ENCODE results near the gene MAP3K4. TPM values are rescaled to one million over a fixed set of nuclear protein-coding genes. Genes with fewer than 3 reads are reported as not detected.

MAP3K4 gene
- polyA plus RNA-seq, 1 experiment = 12.7 TPM

DNA sequence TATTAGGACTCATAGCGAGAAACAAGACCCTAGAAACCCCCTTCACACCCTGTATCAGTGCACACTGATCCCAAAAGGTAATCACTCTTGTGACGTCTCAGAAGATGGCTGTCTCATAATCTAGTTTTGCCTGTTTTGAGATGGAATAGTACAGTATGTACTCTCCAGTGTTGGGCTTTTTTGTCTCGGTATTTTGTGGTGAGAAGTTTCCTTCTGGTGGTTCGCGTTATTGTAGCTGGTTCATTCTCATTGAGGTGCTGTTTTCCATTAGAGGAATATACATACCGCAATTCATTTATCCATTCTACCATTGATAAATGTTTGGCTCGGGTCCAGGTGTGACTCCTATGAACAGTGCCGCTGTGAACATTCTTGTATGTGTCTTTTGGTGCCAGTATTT lies 27.9 kb upstream of the MAP3K4 start:
- ChIA-PET CTCF (interaction anchor here (0.9 to 1.0 kb wide), 2 partner anchors 33 to 138 kb away, joined by 3 read pairs; no protein-coding TSS in a partner anchor), POLR2A (no interaction called here)
- no peak overlapping the region for H3K4me3 ChIP-seq (ENCODE audit: low read depth, low read length)
- peaks cover 3% of the 10 kb centered on the region for H3K27me3 ChIP-seq (ENCODE audit: control insufficient read depth, insufficient read depth, low read length)
- TF ChIP-seq, protein P1, sequence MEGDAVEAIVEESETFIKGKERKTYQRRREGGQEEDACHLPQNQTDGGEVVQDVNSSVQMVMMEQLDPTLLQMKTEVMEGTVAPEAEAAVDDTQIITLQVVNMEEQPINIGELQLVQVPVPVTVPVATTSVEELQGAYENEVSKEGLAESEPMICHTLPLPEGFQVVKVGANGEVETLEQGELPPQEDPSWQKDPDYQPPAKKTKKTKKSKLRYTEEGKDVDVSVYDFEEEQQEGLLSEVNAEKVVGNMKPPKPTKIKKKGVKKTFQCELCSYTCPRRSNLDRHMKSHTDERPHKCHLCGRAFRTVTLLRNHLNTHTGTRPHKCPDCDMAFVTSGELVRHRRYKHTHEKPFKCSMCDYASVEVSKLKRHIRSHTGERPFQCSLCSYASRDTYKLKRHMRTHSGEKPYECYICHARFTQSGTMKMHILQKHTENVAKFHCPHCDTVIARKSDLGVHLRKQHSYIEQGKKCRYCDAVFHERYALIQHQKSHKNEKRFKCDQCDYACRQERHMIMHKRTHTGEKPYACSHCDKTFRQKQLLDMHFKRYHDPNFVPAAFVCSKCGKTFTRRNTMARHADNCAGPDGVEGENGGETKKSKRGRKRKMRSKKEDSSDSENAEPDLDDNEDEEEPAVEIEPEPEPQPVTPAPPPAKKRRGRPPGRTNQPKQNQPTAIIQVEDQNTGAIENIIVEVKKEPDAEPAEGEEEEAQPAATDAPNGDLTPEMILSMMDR (IDR thresholded peaks at IDR 0.05; ENCODE audit: low read depth, low read length) = no peak
- DNase-seq (ENCODE audit: low read depth, low spot score) = no peak
- H3K27ac ChIP-seq (ENCODE audit: low read depth, low read length) = no peak overlapping the region
- H3K9me3 ChIP-seq (ENCODE audit: control insufficient read depth, insufficient read depth, low read length) = no peaks in the 10 kb centered on the region

DNA sequence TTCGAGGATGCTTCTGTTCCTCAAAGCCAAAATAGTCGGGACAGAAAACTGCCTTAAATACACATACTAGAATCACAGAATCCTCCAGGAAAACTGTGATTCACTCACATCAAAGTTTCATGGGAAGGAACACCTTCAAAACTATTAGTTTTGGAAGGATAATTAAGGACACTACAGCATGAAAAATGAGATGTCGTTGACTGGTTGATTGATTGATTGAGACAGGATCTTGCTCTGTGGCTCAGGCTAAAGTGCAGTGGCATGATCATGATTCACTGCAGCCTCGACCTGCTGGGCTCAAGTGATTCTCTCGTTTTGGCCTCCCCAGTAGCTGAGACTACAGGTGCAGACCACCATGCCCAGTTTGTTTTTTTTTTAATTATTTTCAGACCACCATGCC lies 25.7 kb upstream of the MAP3K4 start:
- DNase-seq (ENCODE audit: low read depth, low spot score) = no peak
- Histone ChIP-seq H3K9me3 (ENCODE audit: control insufficient read depth, insufficient read depth, low read length) (no peaks in the 10 kb centered on the region), H3K4me3 (ENCODE audit: low read depth, low read length) (no peak overlapping the region), H3K27ac (ENCODE audit: low read depth, low read length) (no peak overlapping the region), H3K27me3 (ENCODE audit: control insufficient read depth, insufficient read depth, low read length) (no peaks in the 10 kb centered on the region)
- TF ChIP-seq, protein P1 (IDR thresholded peaks at IDR 0.05; ENCODE audit: low read depth, low read length) = no peak
- CTCF ChIA-PET = interaction anchor here (1.2 kb wide), 1 partner anchor 408 kb away, joined by 4 read pairs; no protein-coding TSS in a partner anchor
- POLR2A ChIA-PET = no interaction called here

DNA sequence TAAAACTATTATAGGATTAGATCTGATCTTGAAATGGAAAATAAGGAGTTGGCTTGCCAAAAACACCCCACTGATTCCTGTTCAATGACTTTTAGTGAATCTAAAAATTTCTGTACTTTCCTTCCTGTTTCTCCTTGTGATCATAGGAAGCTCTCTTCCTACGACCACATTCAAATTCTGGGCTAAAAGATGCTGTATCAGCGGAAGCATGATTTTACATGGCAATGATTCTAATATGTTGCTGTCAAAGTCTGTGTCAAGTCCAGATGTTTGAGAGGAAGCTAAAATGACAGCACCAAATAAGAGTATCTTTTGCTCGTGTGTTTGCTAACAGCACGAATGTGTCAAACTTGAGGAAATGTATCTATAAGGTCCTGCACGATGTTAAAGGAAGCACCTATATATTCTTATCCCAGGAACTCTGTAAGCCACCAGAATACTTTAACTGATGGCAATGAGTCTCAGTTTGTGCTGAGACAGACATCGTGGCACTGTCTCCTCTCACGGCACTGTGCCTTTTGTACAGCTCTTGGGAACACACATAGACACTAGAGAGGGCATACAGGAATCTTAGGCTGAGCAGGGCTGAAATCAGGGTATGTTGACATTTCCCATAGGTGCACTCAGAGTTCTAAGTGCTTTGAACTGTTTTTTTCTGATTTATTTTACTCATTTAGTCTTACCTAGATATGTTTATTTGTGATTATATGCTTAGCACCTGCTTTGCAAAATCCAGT lies 24.9 kb upstream of the MAP3K4 start:
- ChIA-PET CTCF (interaction anchor here (1.2 to 1.7 kb wide), 2 partner anchors 10 to 407 kb away, joined by 4 read pairs; no protein-coding TSS in a partner anchor), POLR2A (no interaction called here)
- H3K4me3 ChIP-seq (ENCODE audit: low read depth, low read length) = no peak overlapping the region
- no peaks in the 10 kb centered on the region for H3K27me3 ChIP-seq (ENCODE audit: control insufficient read depth, insufficient read depth, low read length)
- H3K9me3 ChIP-seq (ENCODE audit: control insufficient read depth, insufficient read depth, low read length) = no peaks in the 10 kb centered on the region
- H3K27ac ChIP-seq (ENCODE audit: low read depth, low read length) = no peak overlapping the region
- TF ChIP-seq, protein P1 (IDR thresholded peaks at IDR 0.05; ENCODE audit: low read depth, low read length) = no peak
- no peak for DNase-seq (ENCODE audit: low read depth, low spot score)

DNA sequence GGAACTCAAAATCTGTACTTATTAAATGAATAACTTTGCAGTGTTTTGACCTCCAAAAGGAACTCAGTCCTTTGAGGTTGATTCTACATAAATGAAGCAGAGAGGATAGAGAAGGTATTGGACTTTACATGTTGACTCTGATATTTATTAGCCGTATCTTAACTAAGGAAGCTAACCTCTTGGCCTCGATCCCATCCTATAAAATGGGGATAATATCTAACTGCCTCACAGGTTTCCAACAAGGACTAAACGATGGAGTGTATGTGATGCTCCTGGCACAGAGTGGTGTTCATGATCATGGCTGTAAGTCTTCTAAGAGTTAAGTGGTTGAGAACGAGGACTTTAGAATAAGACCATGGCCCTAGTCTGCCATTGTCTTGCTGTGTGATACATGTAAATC lies 24.2 kb upstream of the MAP3K4 start:
- H3K27me3 ChIP-seq (ENCODE audit: control insufficient read depth, insufficient read depth, low read length) = no peaks in the 10 kb centered on the region
- ChIA-PET POLR2A (no interaction called here), CTCF (interaction anchor here (0.7 to 1.7 kb wide), 2 partner anchors 10 to 403 kb away, joined by 4 to 5 read pairs; no protein-coding TSS in a partner anchor)
- H3K9me3 ChIP-seq (ENCODE audit: control insufficient read depth, insufficient read depth, low read length) = no peaks in the 10 kb centered on the region
- TF ChIP-seq, protein P1 (IDR thresholded peaks at IDR 0.05; ENCODE audit: low read depth, low read length) = no peak
- H3K4me3 ChIP-seq (ENCODE audit: low read depth, low read length) = no peak overlapping the region
- no peak for DNase-seq (ENCODE audit: low read depth, low spot score)
- no peak overlapping the region for H3K27ac ChIP-seq (ENCODE audit: low read depth, low read length)

DNA sequence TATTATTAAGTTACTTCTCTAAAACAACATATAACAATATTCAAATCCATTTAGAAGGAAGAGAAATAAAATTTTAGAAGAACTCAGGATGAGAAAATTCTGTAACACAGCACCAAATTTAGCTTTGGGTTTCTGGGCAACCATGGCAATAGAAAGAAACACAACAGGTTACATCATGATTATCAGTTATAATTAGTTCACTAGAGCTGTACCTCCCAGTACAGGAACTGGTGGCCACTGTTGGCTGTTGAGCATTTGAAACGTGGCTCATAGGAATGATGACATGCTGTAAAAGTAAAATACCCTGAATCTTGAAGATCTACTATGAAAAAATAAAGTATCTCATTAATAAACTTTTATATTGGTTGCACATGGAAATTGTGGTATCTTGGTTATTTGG lies 23.7 kb upstream of the MAP3K4 start:
- ChIA-PET CTCF (interaction anchor here (0.7 to 1.7 kb wide), 4 partner anchors 11 to 403 kb away, joined by 3 to 5 read pairs (median 4); no protein-coding TSS in a partner anchor), POLR2A (no interaction called here)
- Histone ChIP-seq H3K9me3 (ENCODE audit: control insufficient read depth, insufficient read depth, low read length) (no peaks in the 10 kb centered on the region), H3K27ac (ENCODE audit: low read depth, low read length) (no peak overlapping the region), H3K27me3 (ENCODE audit: control insufficient read depth, insufficient read depth, low read length) (no peaks in the 10 kb centered on the region), H3K4me3 (ENCODE audit: low read depth, low read length) (no peak overlapping the region)
- TF ChIP-seq, protein P1 (IDR thresholded peaks at IDR 0.05; ENCODE audit: low read depth, low read length) = no peak
- no peak for DNase-seq (ENCODE audit: low read depth, low spot score)
